ENCODE measurements around the gene UBE2R2. TPM values are rescaled to one million over a fixed set of nuclear protein-coding genes. Genes with fewer than 3 reads are reported as not detected.

Gene UBE2R2
- total and polyA plus RNA-seq, 2 donors (not counting 3 experiments of a cell fraction or from before 2014, with no cell fraction given), result 23.9 to 54.3 TPM

DNA sequence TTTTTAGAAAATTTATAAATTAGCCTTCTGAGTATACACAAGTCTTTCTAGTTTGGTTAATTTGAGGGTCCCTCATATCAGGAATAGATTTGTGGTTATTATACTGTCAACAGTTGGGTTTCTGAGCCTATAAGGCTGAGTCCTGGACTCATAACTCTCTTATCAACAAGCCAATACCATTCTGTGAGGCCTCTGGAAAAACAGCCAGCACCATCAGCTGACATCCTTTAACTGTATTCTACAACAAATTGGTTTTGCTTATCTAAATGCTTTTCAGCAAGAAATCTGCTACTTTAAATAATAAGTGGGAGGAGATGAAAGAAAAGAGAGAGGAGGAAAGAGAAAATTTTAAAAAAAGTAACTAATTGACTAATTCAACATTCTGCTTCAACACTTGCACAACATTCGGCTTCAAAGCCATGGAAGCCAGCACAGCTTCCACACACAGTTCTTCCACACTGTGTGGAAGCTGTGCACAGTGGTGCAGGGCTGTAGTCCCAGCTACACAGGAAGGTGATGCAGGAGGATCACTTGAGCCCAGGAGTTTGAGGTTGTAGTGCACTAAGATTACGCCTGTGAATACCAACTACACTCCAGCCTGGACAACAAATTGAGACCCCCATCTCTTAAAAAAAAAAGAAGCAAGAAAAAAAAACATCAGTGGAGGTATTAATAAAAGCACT lies 147.3 kb downstream of the UBE2R2 start:
- Histone ChIP-seq H3K4me2 (ENCODE audit: insufficient read depth, low read length) (no peak overlapping the region), H3K9me3 (replicated peaks; ENCODE audit: control insufficient read depth, insufficient read depth, low read length) (no peaks in the 10 kb centered on the region), H3K9ac (replicated peaks; ENCODE audit: extremely low read depth, insufficient read depth, low read length) (no peak overlapping the region), H3K27me3 (ENCODE audit: control insufficient read depth in 2 of 2, insufficient read depth in 2 of 2, low read length in 2 of 2) (no peaks in the 10 kb centered on the region), H3K27ac (ENCODE audit: insufficient read depth, low read depth, low read length) (no peak overlapping the region), H3K4me3 (replicated peaks in 1 of 3; ENCODE audit: insufficient read depth in 1 of 3, low read depth in 1 of 3, low read length in 3 of 3) (no peak overlapping the region), H3K79me2 (ENCODE audit: control insufficient read depth, insufficient read depth, low read length) (no peaks in the 10 kb centered on the region), H3K9me1 (replicated peaks; ENCODE audit: control insufficient read depth, extremely low read depth, insufficient read depth, low read length) (no peaks in the 10 kb centered on the region), H2AFZ (ENCODE audit: low read depth, low read length) (no peak overlapping the region), H3K36me3 (ENCODE audit: control insufficient read depth in 2 of 2, extremely low read depth in 1 of 2, insufficient read depth in 2 of 2, low read length in 2 of 2) (peaks cover 1 to 2% of the 10 kb centered on the region in 2 experiments), H3K4me1 (ENCODE audit: control insufficient read depth, extremely low read depth, insufficient read depth, low read length) (peaks cover 9% of the 10 kb centered on the region), H4K20me1 (replicated peaks; ENCODE audit: control insufficient read depth, extremely low read depth, insufficient read depth, low read length) (no peaks in the 10 kb centered on the region)
- dilution Hi-C loops (cut with MboI; ENCODE audit: extremely low pct_ligation_motif_present, low sequenced_read_pairs) (no loop called here), intact Hi-C loops (cut with micrococcal nuclease) (no loop called here)
- DNase-seq (ENCODE audit: low read depth, low spot score) (no peak), FAIRE-seq (no peak)
- ChIA-PET POLR2A (interaction anchor here (0.9 kb wide), 1 partner anchor 28 kb away, joined by 6 read pairs; no protein-coding TSS in a partner anchor), CTCF (interaction anchor here (1.1 to 1.2 kb wide), 2 partner anchors 12 to 39 kb away, joined by 3 to 6 read pairs; no protein-coding TSS in a partner anchor)
- TF ChIP-seq EZH2 (IDR thresholded peaks at IDR 0.05; ENCODE audit: borderline replicate concordance, low read depth, low read length, severe bottlenecking) (no peak), GATA2 (IDR thresholded peaks at IDR 0.05; ENCODE audit: insufficient read depth, insufficient read length, low read depth, low read length) (no peak), FOS (IDR thresholded peaks at IDR 0.05; ENCODE audit: borderline replicate concordance, insufficient read depth, low read length) (no peak), POLR2AphosphoS5 (IDR thresholded peaks at IDR 0.05; ENCODE audit: insufficient read depth, low read depth, low read length) (no peak), POLR2A (IDR thresholded peaks at IDR 0.05; ENCODE audit: low read depth, low read length) (no peak), JUN (IDR thresholded peaks at IDR 0.05; ENCODE audit: borderline replicate concordance, insufficient read depth, insufficient read length, low read depth) (no peak), MYC (IDR thresholded peaks at IDR 0.05; ENCODE audit: low read depth, low read length) (no peak)
- TF ChIP-seq, protein P1, sequence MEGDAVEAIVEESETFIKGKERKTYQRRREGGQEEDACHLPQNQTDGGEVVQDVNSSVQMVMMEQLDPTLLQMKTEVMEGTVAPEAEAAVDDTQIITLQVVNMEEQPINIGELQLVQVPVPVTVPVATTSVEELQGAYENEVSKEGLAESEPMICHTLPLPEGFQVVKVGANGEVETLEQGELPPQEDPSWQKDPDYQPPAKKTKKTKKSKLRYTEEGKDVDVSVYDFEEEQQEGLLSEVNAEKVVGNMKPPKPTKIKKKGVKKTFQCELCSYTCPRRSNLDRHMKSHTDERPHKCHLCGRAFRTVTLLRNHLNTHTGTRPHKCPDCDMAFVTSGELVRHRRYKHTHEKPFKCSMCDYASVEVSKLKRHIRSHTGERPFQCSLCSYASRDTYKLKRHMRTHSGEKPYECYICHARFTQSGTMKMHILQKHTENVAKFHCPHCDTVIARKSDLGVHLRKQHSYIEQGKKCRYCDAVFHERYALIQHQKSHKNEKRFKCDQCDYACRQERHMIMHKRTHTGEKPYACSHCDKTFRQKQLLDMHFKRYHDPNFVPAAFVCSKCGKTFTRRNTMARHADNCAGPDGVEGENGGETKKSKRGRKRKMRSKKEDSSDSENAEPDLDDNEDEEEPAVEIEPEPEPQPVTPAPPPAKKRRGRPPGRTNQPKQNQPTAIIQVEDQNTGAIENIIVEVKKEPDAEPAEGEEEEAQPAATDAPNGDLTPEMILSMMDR (IDR thresholded peaks at IDR 0.05; ENCODE audit: extremely low read depth in 1 of 2, insufficient read depth in 1 of 2, low read depth in 1 of 2, low read length in 2 of 2), result no peak
- TF ChIP-seq, protein P2, sequence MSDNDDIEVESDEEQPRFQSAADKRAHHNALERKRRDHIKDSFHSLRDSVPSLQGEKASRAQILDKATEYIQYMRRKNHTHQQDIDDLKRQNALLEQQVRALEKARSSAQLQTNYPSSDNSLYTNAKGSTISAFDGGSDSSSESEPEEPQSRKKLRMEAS (IDR thresholded peaks at IDR 0.05; ENCODE audit: insufficient read depth, insufficient read length), result no peak
- no TSS peak for BruUV-seq (replicated peaks)

Small RNA genes lying within 50 kb of the gene (small RNA-seq; reads per million reads assigned to genes)
- gene RF00019 (ENCODE audit: insufficient read depth, insufficient read length, low read depth, low replicate concordance) (not detected), gene RNU4ATAC11P (ENCODE audit: insufficient read depth, insufficient read length, low read depth, low replicate concordance) (not detected), gene SNORD121A (ENCODE audit: insufficient read depth, insufficient read length, low read depth, low replicate concordance) (10.5 reads per million, percentile 63 among the genes with 10 or more reads in this experiment), gene SNORD121B (ENCODE audit: insufficient read depth, insufficient read length, low read depth, low replicate concordance) (not detected)

Other genes with a start within 250 kb of the UBE2R2 start
- gene PRSS3, start 21.6 kb upstream of the UBE2R2 start, total RNA-seq, result 4.4 and 10.7 TPM in 2 replicates
- gene PRSS3, start 21.6 kb upstream of the UBE2R2 start, polyA plus RNA-seq, result 3.7 and 4.6 TPM in 2 replicates
- 54.1 and 55.8 TPM in 2 replicates for gene UBAP2, start 231.7 kb downstream of the UBE2R2 start, total RNA-seq
- 43.2 and 43.3 TPM in 2 replicates for gene UBAP2, start 231.7 kb downstream of the UBE2R2 start, polyA plus RNA-seq